Measurements from ENCODE around the gene SPATC1L. TPM values are rescaled to one million over a fixed set of nuclear protein-coding genes. Genes with fewer than 3 reads are reported as not detected.
"Not testable (repeated sequence)": the region's sequence is repeated elsewhere in the genome, so short reads cannot be mapped to it uniquely, and the experiment has no call there.

SPATC1L gene
- total RNA-seq, 2 experiments from 2014 or later, result 23.2 to 24.2 TPM

GRCh38 chr21:46181436-46181835 lies 2.8 kb downstream of the SPATC1L start:
- no peak for TF ChIP-seq CTCF (IDR thresholded peaks at IDR 0.05)
- H3K9me3 Mint-ChIP-seq, result peaks cover 7% of the 10 kb centered on the region
- ChIA-PET CTCF (no interaction called here), POLR2A (no interaction called here)
- intact Hi-C loops (cut with micrococcal nuclease), result no loop called here
- no peaks in the 10 kb centered on the region for H3K36me3 Mint-ChIP-seq (ENCODE audit: low read depth)
- no peak overlapping the region for H3K27ac Mint-ChIP-seq
- H3K4me1 Mint-ChIP-seq (ENCODE audit: low read depth), result peaks cover 18% of the 10 kb centered on the region
- no peaks in the 10 kb centered on the region for H3K27me3 Mint-ChIP-seq
- H3K4me3 Mint-ChIP-seq, result no peak overlapping the region
- ATAC-seq (no peak), DNase-seq (no peak)

- CTCF ChIA-PET, result no interaction called here
- no peaks in the 10 kb centered on the region for H3K27me3 Mint-ChIP-seq
- no peaks in the 10 kb centered on the region for H3K36me3 Mint-ChIP-seq (ENCODE audit: low read depth)
- ATAC-seq (no peak), DNase-seq (no peak)
- TF ChIP-seq CTCF (IDR thresholded peaks at IDR 0.05), result no peak
- H3K9me3 Mint-ChIP-seq, result peaks cover 7% of the 10 kb centered on the region
- POLR2A ChIA-PET, result no interaction called here
- H3K4me3 Mint-ChIP-seq, result no peak overlapping the region
- intact Hi-C loops (cut with micrococcal nuclease), result no loop called here
- peaks cover 16% of the 10 kb centered on the region for H3K4me1 Mint-ChIP-seq (ENCODE audit: low read depth)
- H3K27ac Mint-ChIP-seq, result no peak overlapping the region
These were observed 3.4 kb downstream of the SPATC1L start for GRCh38 chr21:46180778-46181391.

- H3K9me3 Mint-ChIP-seq, result peaks cover 7% of the 10 kb centered on the region
- ChIA-PET CTCF (no interaction called here), POLR2A (no interaction called here)
- ATAC-seq (no peak), DNase-seq (no peak)
- TF ChIP-seq CTCF (IDR thresholded peaks at IDR 0.05), result no peak
- H3K4me3 Mint-ChIP-seq, result no peak overlapping the region
- intact Hi-C loops (cut with micrococcal nuclease), result no loop called here
- H3K4me1 Mint-ChIP-seq (ENCODE audit: low read depth), result peaks cover 11% of the 10 kb centered on the region
- no peaks in the 10 kb centered on the region for H3K36me3 Mint-ChIP-seq (ENCODE audit: low read depth)
- H3K27me3 Mint-ChIP-seq, result no peaks in the 10 kb centered on the region
- no peak overlapping the region for H3K27ac Mint-ChIP-seq
These were observed 4.1 kb downstream of the SPATC1L start for GRCh38 chr21:46180079-46180722.

GRCh38 chr21:46179708-46180078 lies 4.6 kb downstream of the SPATC1L start:
- no peak overlapping the region for H3K27ac Mint-ChIP-seq
- TF ChIP-seq CTCF (IDR thresholded peaks at IDR 0.05), result no peak
- H3K4me3 Mint-ChIP-seq, result no peak overlapping the region
- intact Hi-C loops (cut with micrococcal nuclease), result no loop called here
- DNase-seq, result no peak
- no peak for ATAC-seq
- peaks cover 12% of the 10 kb centered on the region for H3K9me3 Mint-ChIP-seq
- H3K4me1 Mint-ChIP-seq (ENCODE audit: low read depth), result peaks cover 7% of the 10 kb centered on the region
- peaks cover under 1% of the 10 kb centered on the region for H3K36me3 Mint-ChIP-seq (ENCODE audit: low read depth)
- ChIA-PET CTCF (no interaction called here), POLR2A (no interaction called here)
- H3K27me3 Mint-ChIP-seq, result no peaks in the 10 kb centered on the region

GRCh38 chr21:46178961-46179360 lies 5.3 kb downstream of the SPATC1L start:
- ChIA-PET POLR2A (no interaction called here), CTCF (no interaction called here)
- no peak for TF ChIP-seq CTCF (IDR thresholded peaks at IDR 0.05)
- intact Hi-C loops (cut with micrococcal nuclease), result no loop called here
- Mint-ChIP-seq H3K36me3 (ENCODE audit: low read depth) (peaks cover 6% of the 10 kb centered on the region), H3K9me3 (peaks cover 18% of the 10 kb centered on the region), H3K27ac (no peak overlapping the region), H3K4me1 (ENCODE audit: low read depth) (peaks cover 3% of the 10 kb centered on the region), H3K4me3 (no peak overlapping the region), H3K27me3 (no peaks in the 10 kb centered on the region)
- no peak for DNase-seq
- ATAC-seq, result no peak

- intact Hi-C loops (cut with micrococcal nuclease), result not testable (repeated sequence)
These were observed 7.7 kb downstream of the SPATC1L start for GRCh38 chr21:46176443-46177129.

More at GRCh38 chr21:46176443-46177129, 7.7 kb downstream of the SPATC1L start:
- POLR2A ChIA-PET; DNase-seq; H3K4me3 Mint-ChIP-seq; H3K27me3 Mint-ChIP-seq; H3K4me1 Mint-ChIP-seq (ENCODE audit: low read depth); H3K27ac Mint-ChIP-seq; H3K36me3 Mint-ChIP-seq (ENCODE audit: low read depth); ATAC-seq: not testable (repeated sequence)
- H3K9me3 Mint-ChIP-seq, result peaks cover 20% of the 10 kb centered on the region
- CTCF ChIA-PET, result interaction anchor here (2.5 kb wide), 1 partner anchor 33 kb away, joined by 11 read pairs; no protein-coding TSS in a partner anchor

All from activated CD8-positive, alpha-beta T cell treated with anti-CD3 and anti-CD28 coated beads for 36 hours (primary cell).